HG03108 (cell line): ENCODE results near the gene USP7.

Experiments
- ATAC-seq: cut with Tn5 transposase; IDR thresholded peaks from one replicate; pipeline ENCODE4 v1.9.1; 2021; ENCODE audit warnings: moderate library complexity; ENCODE audit not compliant: unreplicated experiment

Gene USP7

DNA sequence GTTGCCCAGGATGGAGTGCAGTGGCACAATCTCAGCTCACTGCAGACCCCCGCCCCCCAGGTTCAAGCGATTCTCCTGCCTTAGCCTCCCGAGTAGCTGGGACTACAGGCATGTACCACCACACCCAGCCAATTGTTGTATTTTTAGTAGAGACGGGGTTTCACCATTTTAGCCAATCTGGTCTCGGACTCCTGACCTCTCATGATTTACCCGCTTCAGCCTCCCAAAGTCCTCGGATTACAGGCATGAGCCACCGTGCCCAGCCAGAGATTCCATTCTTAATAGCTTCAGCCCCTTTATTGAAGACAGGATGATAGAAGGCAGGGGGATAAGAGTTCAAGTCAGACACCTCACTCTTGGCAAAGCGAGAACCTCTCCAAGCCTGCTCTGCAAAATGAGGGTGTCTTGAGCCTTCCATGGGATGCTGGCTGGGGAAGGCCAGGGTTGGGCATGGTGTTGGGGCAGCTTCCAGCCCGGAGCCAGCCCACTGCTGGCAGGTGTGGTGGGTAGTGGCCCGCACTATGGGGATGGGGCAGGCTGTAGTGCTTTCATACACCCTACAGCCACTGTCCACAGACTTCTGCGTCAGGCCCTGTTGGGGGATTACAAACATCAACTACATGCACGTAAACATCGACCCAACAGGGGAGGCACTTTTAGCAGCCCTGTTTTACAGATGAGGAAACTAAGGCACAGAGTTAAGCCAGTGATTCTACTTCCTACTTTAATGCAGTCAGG is 98.4 kb downstream of the USP7 start:
- ATAC-seq, result no peak

- ATAC-seq, result no peak
Observed at GRCh38 chr16:8864480-8865110, 99.1 kb downstream of the USP7 start.

DNA sequence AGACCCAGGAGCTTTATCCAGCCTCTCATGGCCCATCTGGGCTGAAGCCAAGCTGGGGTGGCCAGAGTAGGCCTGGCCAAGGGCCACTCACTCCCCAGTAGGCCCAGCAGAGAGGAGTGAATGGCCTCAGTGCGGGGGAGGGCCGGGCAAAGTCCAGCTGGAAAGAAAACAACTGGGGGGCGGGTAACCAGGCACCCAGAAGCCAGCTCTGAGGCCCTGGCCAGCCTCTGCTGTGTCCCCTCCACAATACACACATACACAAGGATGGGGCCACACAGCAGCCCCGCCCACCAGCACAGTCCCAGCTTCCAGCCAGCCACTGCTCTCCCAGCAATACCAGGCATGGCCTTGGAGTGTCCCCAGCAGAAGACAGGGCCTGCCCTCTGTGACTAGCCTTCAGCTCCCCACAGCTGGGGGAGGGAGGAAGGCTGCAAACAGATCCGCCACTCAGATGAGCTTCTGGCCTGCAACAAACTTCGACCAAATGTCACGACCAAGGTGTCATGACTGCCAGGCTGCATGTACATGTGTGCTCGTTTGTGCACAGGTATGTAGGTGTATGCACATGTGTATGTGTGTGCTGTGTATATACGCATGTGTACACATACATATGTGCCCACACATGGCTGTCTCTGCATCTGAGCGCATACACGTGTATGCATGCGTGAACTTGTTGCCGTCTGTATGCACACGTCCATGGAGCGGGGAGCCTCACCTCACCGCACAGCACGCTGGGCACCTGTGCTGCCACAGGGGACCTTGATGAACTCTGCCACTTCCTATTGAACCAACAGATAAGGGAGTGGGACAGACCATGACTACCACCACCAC is 99.9 kb downstream of the USP7 start:
- ATAC-seq, result no peak

GRCh38 chr16:8862309-8863130 is 101.2 kb downstream of the USP7 start:
- no peak for ATAC-seq

GRCh38 chr16:8861563-8862308 is 102.0 kb downstream of the USP7 start:
- no peak for ATAC-seq

DNA sequence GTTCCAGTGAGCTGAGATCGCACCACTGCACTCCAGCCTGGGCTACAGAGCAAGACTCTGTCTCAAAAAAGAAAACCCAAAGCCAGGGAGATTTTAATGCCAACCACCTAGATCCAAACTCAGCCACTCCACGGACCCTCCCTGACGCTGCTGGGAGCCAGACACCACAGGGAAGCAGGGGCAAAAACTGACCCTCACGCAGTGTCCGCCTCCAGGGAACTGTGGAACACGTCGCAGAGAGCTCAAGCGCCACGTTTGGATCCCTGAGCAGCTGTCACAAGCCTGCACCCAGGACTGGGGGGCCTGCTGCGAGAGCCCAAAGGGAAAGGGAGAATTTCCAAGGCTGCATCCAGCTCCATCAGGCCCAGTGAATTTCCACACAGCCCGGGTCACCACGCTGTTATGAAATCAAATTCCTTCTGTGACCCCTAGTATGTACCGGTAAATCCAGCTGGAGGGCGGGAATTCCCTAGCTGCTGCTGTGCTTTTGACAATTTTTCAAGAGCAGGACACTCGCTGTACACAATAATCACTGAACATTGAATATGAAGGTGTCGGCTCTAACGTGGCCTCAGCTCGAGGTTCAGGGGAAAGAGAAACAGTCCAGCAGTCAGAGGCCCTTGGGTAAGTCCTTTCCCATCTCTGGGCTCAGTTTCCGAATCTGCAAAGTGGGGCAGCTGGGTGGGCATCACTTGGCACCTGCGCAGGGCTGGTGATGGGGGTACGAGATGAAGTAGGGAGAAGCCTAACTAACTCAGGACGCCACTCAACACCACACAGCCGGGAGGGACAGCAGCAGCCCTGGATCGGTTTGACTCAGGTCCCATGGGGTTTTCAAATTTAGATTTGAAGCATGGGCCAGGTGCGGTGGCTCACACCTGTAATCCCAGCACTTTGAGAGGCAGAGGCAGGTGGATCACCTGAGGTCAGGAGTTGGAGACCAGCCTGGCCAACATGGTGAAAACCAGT is 103.5 kb downstream of the USP7 start:
- no peak for ATAC-seq

- ATAC-seq, result no peak
Observed at GRCh38 chr16:8858994-8859912, 104.5 kb downstream of the USP7 start.

DNA sequence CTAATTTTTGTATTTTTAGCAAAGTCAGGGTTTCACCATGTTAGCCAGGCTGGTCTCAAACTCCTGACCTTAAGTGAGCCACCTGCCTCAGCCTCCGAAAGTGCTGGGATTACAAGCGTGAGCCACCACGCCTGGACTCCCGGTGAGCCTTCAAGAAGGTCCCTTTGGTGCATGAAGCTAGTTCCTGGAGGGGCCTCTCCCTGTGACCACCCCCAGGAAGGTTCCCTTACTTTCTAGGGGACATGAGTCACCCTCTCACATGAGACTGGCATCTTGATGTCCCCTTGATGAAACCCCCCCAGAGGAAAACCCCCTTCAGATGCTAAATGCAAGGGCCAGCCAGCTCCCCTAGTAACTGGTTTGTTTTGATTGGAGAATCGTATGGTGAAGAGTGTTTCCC is 107.7 kb downstream of the USP7 start:
- no peak for ATAC-seq

- ATAC-seq, result no peak
Observed at GRCh38 chr16:8855051-8855786, 108.5 kb downstream of the USP7 start.

DNA sequence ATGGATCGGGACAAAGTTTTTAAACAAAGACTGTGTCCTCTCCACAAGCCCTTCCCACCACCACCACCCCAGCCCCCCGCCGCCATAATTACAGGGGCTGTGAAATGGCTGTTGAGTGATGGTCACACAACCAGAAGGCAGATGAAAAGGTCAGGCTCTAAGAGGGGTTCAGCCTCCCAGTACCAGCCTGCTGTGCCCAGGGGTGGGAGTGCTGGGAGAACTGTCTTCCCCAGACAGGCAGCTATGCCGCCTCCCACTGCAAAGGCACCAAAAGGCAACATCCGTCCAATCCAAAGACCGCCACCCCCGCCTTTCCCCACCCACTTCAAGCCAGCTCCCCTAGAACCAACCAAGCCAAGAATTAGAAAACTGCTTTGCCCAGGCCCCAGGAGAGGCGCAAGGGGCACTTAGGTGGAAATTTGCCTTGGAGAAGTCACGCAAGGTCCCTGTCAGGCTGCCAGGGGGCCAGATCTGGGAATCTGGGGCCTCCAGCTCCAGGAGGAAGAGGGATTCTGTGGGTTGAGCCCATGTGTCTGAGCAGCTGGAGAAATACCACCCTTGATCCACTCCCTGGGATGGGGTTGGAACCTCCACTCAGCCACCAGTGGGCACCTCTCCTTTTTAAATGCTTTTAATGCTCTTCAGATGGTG is 109.3 kb downstream of the USP7 start:
- no peak for ATAC-seq

- no peak for ATAC-seq
Observed at GRCh38 chr16:8853611-8854010, 110.1 kb downstream of the USP7 start.

DNA sequence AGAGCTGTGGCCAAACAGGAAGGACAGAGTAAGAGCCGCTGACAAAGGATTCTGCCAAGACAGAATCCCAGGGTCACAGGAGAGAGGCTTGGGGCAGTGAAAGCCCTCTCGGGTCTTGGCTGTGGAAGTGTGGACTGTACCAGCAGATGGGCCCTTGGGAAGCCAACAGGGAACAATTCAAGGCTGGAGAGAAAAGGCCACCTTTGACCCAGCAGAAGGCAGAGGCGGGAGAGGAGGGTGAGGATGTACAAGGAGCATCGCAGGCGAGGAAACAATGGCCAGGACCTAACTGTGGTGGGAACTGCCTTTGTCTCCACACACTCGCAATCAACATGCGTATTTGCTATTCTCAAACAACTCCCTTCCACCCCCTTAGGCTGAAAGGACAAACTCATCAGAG is 110.6 kb downstream of the USP7 start:
- ATAC-seq, result no peak

- no peak for ATAC-seq
Observed at GRCh38 chr16:8852534-8852933, 111.2 kb downstream of the USP7 start.

- no peak for ATAC-seq
Observed at GRCh38 chr16:8851761-8852403, 111.8 kb downstream of the USP7 start.

DNA sequence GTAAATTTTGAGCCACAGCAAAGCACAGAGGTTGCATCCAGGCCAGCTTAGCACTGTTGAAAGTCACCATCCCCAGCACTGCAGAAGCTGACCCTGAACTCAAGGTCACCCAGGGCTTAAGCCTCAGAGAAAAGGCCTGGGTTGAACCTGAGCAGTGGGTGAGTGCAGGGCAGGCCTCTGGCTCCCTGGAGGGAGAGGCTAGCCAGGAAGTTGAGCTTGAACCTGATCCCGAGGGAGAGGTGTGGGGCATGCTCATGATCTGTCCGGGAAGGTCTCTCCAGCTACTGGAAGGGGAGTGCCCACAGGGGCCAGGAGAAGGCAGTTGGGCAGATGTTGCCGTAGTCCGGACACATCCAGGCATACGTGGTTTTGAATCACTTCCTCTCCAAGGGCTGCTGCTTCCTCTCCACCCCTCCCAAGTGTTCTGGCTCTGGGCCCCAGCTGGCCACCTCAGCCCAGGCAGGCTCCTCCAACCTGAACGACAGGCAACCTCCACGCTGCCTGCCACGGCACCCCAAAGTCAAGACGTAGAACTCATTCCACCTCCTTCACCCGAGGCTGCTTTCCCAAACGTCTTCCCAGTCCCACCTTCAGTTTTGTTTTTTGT is 113.3 kb downstream of the USP7 start:
- no peak for ATAC-seq

DNA sequence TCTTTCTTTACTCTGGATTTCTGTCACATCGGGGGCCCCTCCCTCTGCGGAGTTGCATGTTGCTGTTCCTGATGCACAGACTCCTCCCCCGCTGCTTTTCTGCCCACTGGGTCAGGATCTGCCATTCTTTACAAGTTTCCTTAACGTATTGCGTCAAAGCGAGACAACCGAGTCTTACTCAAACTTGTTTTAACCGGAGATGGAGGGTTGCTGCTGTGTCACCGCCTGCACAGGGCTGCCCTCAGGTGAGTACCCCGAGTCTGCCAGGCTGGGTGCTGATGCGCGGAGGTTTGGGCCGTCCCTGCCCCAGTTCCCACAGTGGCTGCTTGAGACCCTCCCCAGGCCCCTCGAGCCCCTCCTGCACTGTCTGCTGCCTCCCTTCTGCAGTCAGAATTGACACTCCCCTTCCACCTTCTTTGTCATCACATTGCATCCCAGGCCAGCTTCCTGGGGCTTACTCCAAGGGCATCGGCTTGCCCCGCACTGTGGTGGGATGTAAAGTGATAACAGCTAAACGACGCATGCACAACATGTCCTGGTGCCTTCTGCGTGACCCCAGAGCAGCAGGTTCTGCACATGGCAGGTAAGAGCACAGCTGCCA is 114.2 kb downstream of the USP7 start:
- no peak for ATAC-seq
